Testis (tissue), 3 donors: ENCODE measurements around the gene CNPY1. TPM values are rescaled to one million over a fixed set of nuclear protein-coding genes. Genes with fewer than 3 reads are reported as not detected.

ENCODE experiments used
- DNase-seq: peaks from one replicate; pipeline ENCODE4 v3.0.0-alpha.2; 2019
- H3K27ac ChIP-seq, 2 donors: fragments of 200-600 bp; sonication (generic); one replicate each; pipeline ENCODE4 v1.5.1; 2019
- H3K27me3 ChIP-seq: fragments of 200-600 bp; sonication (generic); one replicate; pipeline ENCODE4 v1.5.1; 2019
- H3K36me3 ChIP-seq: fragments of 200-600 bp; sonication (generic); one replicate; pipeline ENCODE4 v1.5.1; 2017; ENCODE audit warnings: low read depth; ENCODE audit errors: missing control alignments
- H3K4me1 ChIP-seq: fragments of 200-600 bp; sonication (generic); one replicate; pipeline ENCODE4 v1.5.1; 2019
- H3K4me3 ChIP-seq, 2 donors: fragments of 200-600 bp; sonication (generic); one replicate each; pipeline ENCODE4 v1.5.1; 2017 to 2019
- H3K9me3 ChIP-seq: fragments of 200-600 bp; sonication (generic); one replicate; pipeline ENCODE4 v1.5.1; 2017
- POLR2A ChIP-seq: fragments of 450-650 bp; IDR thresholded peaks from one replicate; pipeline ENCODE4 v1.6.1; 2017; ENCODE audit warnings: antibody characterized with exemption, mild to moderate bottlenecking, moderate library complexity
- WGBS, 2 donors: methylation state at CpG; one replicate each; pipeline ENCODE4 v1.1.5; 2018; 5-methylcytosine and 5-hydroxymethylcytosine counted together
- intact Hi-C: fragments of 100-400 bp; cut with DNase I; formaldehyde crosslinking; loops from one replicate; pipeline ENCODE4 v1.15.1; 2023; ENCODE audit warnings: low total_unique reads
- polyA plus RNA-seq: library from polyadenylated mRNA; stranded (reverse); fragments of 350-450 nt; fragmentation: Illumina TruSeq; extraction: RNeasy Lipid Tissue Mini Kit (QIAGEN cat#74804); gene quantifications from one replicate; pipeline ENCODE4 v1.2.3, GENCODE V29; 2014; ENCODE audit warnings: low read depth, low replicate concordance; ENCODE audit not compliant: insufficient read depth
- total RNA-seq, 2 donors: library from RNA; depleted of rRNA; stranded (reverse); fragments of >200 nt; gene quantifications; one replicate each; pipeline ENCODE4 v1.2.3, GENCODE V29; 2016
- TF ChIP-seq, protein P1 (sequence below), 3 experiments: fragments of 450-650 bp in 2 of 3; fragments of 200-600 bp in 1 of 3; sonication (generic) in 1 of 3; IDR thresholded peaks; one replicate each; pipeline ENCODE4 v1.5.1; 2016 to 2019; ENCODE audit warnings: antibody characterized with exemption in 3 of 3, mild to moderate bottlenecking in 2 of 3, moderate library complexity in 1 of 3

CNPY1 gene
- total and polyA plus RNA-seq, 3 donors from 2014 or later, result 0.25 to 0.47 (median 0.31) TPM

DNA sequence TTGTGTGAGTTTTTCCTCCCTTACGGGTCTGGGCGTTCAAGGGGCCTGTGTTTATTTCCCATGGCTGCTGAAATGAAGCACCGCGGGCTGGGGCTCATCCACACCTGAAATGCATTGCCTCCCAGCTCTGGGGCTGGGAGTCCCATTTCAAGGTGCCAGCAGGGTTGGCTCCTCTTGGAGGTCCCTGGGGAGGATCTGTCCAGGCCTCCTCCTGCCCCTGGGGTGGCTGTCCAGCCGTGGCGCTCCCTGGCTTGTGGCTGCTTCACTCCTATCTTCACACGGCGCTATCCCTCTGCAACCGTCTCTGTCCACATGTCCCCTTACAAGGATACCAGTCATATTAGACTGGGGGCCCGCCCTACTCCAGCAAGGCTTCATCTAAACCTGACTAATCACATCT, 41.1 kb upstream of the CNPY1 start:
- WGBS, 2 donors, result 93 to 97% methylated on average over 9 to 10 of the region's 10 CpGs
- Histone ChIP-seq H3K9me3 (no peaks in the 10 kb centered on the region), H3K27ac (no peak overlapping the region), H3K36me3 (no peaks in the 10 kb centered on the region), H3K4me3 (no peak overlapping the region), H3K4me1 (peaks cover 6% of the 10 kb centered on the region), H3K27me3 (no peaks in the 10 kb centered on the region)
- TF ChIP-seq, protein P1, sequence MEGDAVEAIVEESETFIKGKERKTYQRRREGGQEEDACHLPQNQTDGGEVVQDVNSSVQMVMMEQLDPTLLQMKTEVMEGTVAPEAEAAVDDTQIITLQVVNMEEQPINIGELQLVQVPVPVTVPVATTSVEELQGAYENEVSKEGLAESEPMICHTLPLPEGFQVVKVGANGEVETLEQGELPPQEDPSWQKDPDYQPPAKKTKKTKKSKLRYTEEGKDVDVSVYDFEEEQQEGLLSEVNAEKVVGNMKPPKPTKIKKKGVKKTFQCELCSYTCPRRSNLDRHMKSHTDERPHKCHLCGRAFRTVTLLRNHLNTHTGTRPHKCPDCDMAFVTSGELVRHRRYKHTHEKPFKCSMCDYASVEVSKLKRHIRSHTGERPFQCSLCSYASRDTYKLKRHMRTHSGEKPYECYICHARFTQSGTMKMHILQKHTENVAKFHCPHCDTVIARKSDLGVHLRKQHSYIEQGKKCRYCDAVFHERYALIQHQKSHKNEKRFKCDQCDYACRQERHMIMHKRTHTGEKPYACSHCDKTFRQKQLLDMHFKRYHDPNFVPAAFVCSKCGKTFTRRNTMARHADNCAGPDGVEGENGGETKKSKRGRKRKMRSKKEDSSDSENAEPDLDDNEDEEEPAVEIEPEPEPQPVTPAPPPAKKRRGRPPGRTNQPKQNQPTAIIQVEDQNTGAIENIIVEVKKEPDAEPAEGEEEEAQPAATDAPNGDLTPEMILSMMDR (IDR thresholded peaks at IDR 0.05), result no peak
- no peak for TF ChIP-seq POLR2A
- DNase-seq, result no peak
- intact Hi-C loops, result no loop called here

DNA sequence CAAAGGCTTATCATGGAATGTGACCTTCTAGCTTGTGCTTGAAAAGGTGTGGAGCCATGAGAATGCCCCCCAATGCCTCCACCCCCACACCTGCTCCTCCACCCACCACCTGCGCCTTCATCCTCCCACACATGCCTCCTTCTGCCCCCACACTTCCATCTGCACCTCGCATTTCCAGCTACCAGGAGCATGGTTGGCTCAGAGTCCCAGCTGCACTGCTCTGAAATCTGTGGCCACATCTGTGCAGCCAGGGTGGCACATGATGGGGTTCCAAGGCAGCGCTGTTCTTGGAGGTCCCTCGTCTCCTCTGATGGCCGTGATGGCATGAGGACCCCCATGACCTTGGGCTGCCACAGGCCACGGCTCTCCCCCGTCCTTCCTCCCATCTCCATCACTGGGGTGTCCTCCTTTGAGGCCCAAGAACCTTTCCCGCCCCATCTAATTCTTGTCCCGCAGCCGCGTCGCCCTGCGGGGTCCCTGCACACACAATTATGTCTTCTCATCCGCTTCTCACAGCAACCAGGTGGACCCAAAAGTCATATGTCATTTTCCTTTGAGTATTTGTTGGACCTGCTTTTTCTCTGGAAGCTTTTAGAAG, 40.6 kb upstream of the CNPY1 start:
- WGBS, 2 donors, result 89 to 90% methylated on average over 14 of the region's 14 CpGs
- TF ChIP-seq, protein P1 (IDR thresholded peaks at IDR 0.05), result no peak
- no peak for TF ChIP-seq POLR2A
- no peaks in the 10 kb centered on the region for H3K9me3 ChIP-seq
- intact Hi-C loops, result no loop called here
- peaks cover 6% of the 10 kb centered on the region for H3K4me1 ChIP-seq
- no peak for DNase-seq
- no peak overlapping the region for H3K4me3 ChIP-seq
- H3K36me3 ChIP-seq, result no peaks in the 10 kb centered on the region
- H3K27ac ChIP-seq, result no peak overlapping the region
- no peaks in the 10 kb centered on the region for H3K27me3 ChIP-seq

DNA sequence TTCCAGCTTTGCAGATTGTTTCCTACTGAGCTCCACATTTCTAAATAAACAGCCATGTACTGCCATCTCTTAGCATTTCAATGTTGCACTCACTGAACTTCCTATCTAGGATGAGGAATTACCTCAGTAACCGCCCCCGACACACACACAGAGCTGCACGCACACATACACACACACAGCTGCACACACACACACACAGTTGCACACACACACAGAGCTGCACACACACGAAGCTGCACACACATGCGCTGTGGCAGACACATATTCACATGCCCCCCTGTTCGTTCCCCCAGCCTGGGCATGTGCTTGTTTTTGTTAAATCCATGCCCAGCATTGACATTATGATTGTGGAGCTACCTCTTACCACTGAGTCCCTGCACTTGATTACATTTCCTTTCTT, 39.6 kb upstream of the CNPY1 start:
- DNase-seq, result no peak
- no peak for TF ChIP-seq POLR2A
- TF ChIP-seq, protein P1 (IDR thresholded peaks at IDR 0.05), result no peak
- intact Hi-C loops, result no loop called here

DNA sequence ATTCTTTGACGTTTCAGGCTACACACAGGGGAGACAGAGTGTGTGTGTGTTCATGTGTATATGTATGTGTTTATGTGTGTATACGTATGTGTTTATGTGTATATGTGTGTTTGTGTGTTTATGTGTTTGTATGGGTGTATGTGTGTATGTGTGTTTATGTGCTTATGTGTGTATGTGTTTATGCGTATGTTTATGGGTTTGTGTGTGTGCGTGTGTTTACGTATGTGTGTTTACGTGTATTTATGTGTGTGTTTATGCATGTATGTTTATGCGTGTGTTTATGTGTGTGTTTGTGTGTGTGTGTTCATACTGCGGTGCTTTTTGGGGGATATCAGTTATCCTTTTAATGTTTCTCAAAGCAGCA, 39.2 kb upstream of the CNPY1 start:
- Histone ChIP-seq H3K27me3 (no peaks in the 10 kb centered on the region), H3K4me3 (no peak overlapping the region), H3K27ac (no peak overlapping the region), H3K4me1 (peaks cover 6% of the 10 kb centered on the region), H3K36me3 (no peaks in the 10 kb centered on the region), H3K9me3 (no peaks in the 10 kb centered on the region)
- WGBS, 2 donors, result 80 to 83% methylated on average over 8 of the region's 8 CpGs
- TF ChIP-seq, protein P1 (IDR thresholded peaks at IDR 0.05), result no peak
- no peak for TF ChIP-seq POLR2A
- intact Hi-C loops, result no loop called here
- no peak for DNase-seq

More for the DNA sequence above, 39.6 kb upstream of the CNPY1 start:
- Histone ChIP-seq H3K27ac (no peak overlapping the region), H3K4me1 (peaks cover 6% of the 10 kb centered on the region), H3K27me3 (no peaks in the 10 kb centered on the region), H3K36me3 (no peaks in the 10 kb centered on the region), H3K4me3 (no peak overlapping the region), H3K9me3 (no peaks in the 10 kb centered on the region)
- 78 to 87% methylated on average over 6 of the region's 6 CpGs for WGBS, 2 donors
